ENCODE data around the gene PPTC7.

DNA sequence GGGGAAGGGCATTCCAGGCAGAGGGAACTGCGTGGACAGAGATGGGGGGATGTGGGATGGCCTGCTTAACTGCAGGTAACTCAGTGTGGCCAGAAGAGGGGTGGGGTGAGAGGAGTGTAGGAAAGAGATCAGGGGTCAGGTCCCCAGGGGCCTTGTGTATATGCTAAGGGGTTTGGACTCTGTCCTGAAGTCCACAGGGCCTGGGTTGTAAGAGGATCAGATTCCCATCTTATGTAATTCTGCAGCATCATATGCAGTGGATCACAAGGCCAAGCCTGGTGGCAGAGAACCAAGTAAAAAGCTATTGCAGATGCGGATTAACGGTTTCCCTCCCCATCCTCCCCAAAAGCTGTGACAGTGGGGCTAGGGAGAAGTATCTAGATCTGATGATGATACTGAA lies 39.5 kb upstream of the PPTC7 start:
- TF ChIP-seq, protein P1, sequence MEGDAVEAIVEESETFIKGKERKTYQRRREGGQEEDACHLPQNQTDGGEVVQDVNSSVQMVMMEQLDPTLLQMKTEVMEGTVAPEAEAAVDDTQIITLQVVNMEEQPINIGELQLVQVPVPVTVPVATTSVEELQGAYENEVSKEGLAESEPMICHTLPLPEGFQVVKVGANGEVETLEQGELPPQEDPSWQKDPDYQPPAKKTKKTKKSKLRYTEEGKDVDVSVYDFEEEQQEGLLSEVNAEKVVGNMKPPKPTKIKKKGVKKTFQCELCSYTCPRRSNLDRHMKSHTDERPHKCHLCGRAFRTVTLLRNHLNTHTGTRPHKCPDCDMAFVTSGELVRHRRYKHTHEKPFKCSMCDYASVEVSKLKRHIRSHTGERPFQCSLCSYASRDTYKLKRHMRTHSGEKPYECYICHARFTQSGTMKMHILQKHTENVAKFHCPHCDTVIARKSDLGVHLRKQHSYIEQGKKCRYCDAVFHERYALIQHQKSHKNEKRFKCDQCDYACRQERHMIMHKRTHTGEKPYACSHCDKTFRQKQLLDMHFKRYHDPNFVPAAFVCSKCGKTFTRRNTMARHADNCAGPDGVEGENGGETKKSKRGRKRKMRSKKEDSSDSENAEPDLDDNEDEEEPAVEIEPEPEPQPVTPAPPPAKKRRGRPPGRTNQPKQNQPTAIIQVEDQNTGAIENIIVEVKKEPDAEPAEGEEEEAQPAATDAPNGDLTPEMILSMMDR (IDR thresholded peaks at IDR 0.05; ENCODE audit: control extremely low read depth in 1 of 3, insufficient read depth in 1 of 3, low read depth in 1 of 3, low read length in 3 of 3) = no peak
- TF ChIP-seq SP4 (IDR thresholded peaks at IDR 0.05; ENCODE audit: low read length) = no peak
- TF ChIP-seq KDM5A (IDR thresholded peaks at IDR 0.05; ENCODE audit: low read length) = no peak
- no peak for TF ChIP-seq EP300 (IDR thresholded peaks at IDR 0.05; ENCODE audit: borderline replicate concordance in 1 of 2, low read depth in 2 of 2, low read length in 2 of 2)
- TF ChIP-seq RFX5 (IDR thresholded peaks at IDR 0.05; ENCODE audit: borderline replicate concordance, low read depth, low read length) = no peak
- TF ChIP-seq POLR2AphosphoS5 (IDR thresholded peaks at IDR 0.05; ENCODE audit: low read depth, low read length) = no peak
- no peak for TF ChIP-seq TAF1 (IDR thresholded peaks at IDR 0.05; ENCODE audit: low read depth, low read length)
